Upper lobe of left lung (tissue), 4 donors: Measurements from ENCODE around the gene EIF4EBP2.

Experiments
- POLR2A ChIP-seq, 4 donors: fragments of 450-650 bp; IDR thresholded peaks; one replicate each; pipeline ENCODE4 v1.5.1; 2016 to 2017; ENCODE audit warnings: antibody characterized with exemption in 4 of 4, mild to moderate bottlenecking in 2 of 4
- POLR2AphosphoS5 ChIP-seq, 2 donors: sonication (generic); formaldehyde crosslinking; IDR thresholded peaks; one replicate each; pipeline ENCODE4 v1.5.1; 2017; ENCODE audit warnings: antibody characterized with exemption in 2 of 2
- TF ChIP-seq, protein P1 (sequence below), 6 experiments: fragments of 450-650 bp in 4 of 6; fragments of 200-600 bp in 2 of 6; sonication (generic) in 2 of 6; IDR thresholded peaks; one replicate each; pipeline ENCODE4 v1.5.1; 2016 to 2019; ENCODE audit warnings: antibody characterized with exemption in 6 of 6

DNA sequence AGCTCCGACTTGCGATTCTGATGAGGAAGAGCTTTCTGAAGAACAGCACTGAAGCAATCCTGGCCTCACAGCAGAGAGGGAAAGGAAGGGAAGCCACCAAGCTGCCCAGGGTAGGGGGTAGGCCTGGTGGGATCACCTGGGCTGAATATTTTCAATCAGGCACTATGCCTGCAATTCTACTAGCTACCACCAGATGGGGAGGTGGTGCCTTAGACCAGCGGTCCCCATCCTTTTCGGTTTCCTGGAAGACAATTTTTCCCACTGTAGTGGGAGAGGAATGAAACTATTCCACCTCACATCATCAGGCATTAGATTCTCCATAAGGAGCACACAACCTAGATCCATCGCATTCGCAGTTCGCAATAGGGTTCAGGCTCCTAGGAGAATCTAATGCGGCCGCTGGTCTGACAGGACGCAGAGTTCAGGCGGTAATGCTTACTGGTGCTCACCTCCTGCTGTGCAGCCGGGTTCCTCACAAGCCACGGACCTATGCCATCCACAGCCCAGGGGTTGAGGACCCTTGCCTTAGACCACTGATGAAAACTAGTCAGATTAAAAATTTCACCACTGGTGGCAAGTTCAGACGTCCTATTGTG, 24.3 kb upstream of the EIF4EBP2 start:
- TF ChIP-seq POLR2AphosphoS5 (IDR thresholded peaks at IDR 0.05) (no peak), POLR2A (IDR thresholded peaks at IDR 0.05) (no peak)
- TF ChIP-seq, protein P1, sequence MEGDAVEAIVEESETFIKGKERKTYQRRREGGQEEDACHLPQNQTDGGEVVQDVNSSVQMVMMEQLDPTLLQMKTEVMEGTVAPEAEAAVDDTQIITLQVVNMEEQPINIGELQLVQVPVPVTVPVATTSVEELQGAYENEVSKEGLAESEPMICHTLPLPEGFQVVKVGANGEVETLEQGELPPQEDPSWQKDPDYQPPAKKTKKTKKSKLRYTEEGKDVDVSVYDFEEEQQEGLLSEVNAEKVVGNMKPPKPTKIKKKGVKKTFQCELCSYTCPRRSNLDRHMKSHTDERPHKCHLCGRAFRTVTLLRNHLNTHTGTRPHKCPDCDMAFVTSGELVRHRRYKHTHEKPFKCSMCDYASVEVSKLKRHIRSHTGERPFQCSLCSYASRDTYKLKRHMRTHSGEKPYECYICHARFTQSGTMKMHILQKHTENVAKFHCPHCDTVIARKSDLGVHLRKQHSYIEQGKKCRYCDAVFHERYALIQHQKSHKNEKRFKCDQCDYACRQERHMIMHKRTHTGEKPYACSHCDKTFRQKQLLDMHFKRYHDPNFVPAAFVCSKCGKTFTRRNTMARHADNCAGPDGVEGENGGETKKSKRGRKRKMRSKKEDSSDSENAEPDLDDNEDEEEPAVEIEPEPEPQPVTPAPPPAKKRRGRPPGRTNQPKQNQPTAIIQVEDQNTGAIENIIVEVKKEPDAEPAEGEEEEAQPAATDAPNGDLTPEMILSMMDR (IDR thresholded peaks at IDR 0.05) = peak in 5 of 6 experiments; percentile 22 to 41 (median 30)
